Activated B cell treated with CpG ODN at 0.5 μM for 24 hours (primary cell): Measurements from ENCODE around the gene CLIC6. TPM values are rescaled to one million over a fixed set of nuclear protein-coding genes. Genes with fewer than 3 reads are reported as not detected.

ENCODE experiments used
- ATAC-seq: fragments of 200-7000 bp; cut with Tn5 transposase; one replicate; pipeline ENCODE4 v1.10.0; 2021; ENCODE audit warnings: low read depth, mild to moderate bottlenecking, moderate library complexity
- CTCF ChIA-PET: fragments of 350-600 bp; sonication (Branson Sonifier 250); formaldehyde crosslinking; loops from one replicate; lab custom pipeline; 2021; ENCODE audit warnings: antibody characterized with exemption; lab: Charles Lee
- POLR2A ChIA-PET: fragments of 350-600 bp; sonication (Branson Sonifier 250); formaldehyde crosslinking; loops from one replicate; lab custom pipeline; 2021; ENCODE audit warnings: antibody characterized with exemption; lab: Charles Lee
- DNase-seq: peaks from one replicate; pipeline ENCODE4 v3.0.0; 2022
- H3K27ac Mint-ChIP-seq: one replicate; pipeline ENCODE4 v1.8.0; 2020; ENCODE audit warnings: mixed read lengths
- H3K27me3 Mint-ChIP-seq: one replicate; pipeline ENCODE4 v1.8.0; 2021; ENCODE audit warnings: mixed read lengths
- H3K36me3 Mint-ChIP-seq: one replicate; pipeline ENCODE4 v1.8.0; 2021; ENCODE audit warnings: low read depth, mixed read lengths
- H3K4me1 Mint-ChIP-seq: one replicate; pipeline ENCODE4 v1.8.0; 2021; ENCODE audit warnings: mixed read lengths
- H3K4me3 Mint-ChIP-seq: one replicate; pipeline ENCODE4 v1.8.0; 2020; ENCODE audit warnings: mild to moderate bottlenecking, mixed read lengths
- H3K9me3 Mint-ChIP-seq: one replicate; pipeline ENCODE4 v1.8.0; 2020; ENCODE audit warnings: mixed read lengths
- CTCF ChIP-seq: fragments of 200-600 bp; IDR thresholded peaks from one replicate; pipeline ENCODE4 v1.8.0; 2022; ENCODE audit warnings: antibody characterized with exemption, mild to moderate bottlenecking
- intact Hi-C: fragments of 100-400 bp; cut with micrococcal nuclease; formaldehyde crosslinking; loops from one replicate; pipeline ENCODE4 v1.15.1; 2024
- total RNA-seq: library from RNA; stranded (reverse); gene quantifications from 2 replicates; pipeline ENCODE4 v1.2.3, GENCODE V29; 2022

CLIC6 gene
- total RNA-seq, 1 donor from 2014 or later, result not detected

DNA sequence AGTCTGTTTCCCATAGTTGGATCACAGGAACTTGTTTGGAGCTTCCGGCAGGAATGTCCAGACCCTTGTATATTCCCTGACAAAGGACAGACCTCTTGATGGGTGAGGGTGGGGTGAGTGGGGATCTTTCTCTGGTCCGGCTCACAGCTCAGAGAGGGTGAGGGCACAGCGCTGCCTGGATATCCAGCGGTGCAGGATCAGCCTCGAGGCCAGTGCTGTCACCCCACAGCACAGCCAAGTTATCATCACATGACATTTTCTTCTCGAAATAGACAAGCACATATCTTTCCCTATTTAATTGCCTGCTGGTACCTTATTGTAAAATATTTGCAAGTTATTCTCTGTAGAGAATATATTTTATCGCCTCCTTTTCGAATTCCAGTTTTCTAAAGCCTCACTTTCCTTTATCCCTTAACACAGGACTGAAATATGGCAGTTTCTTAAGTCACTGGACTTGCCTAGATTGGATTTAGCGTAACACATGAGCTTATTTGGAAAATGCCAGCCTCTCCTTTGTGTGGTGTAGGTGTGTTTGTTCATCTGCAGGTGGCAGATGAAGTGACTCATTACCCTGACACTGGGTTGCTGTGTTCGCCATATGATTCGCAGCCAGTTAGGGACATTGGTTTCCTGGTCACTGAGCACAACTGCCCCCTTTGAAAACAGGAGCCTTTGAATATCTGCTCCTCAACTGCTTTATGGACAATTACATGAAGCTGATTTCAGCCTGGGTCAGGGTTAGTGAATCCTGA is 21.4 kb downstream of the CLIC6 start:
- Mint-ChIP-seq H3K27me3 (peaks cover 13% of the 10 kb centered on the region), H3K4me3 (no peak overlapping the region), H3K9me3 (peaks cover 2% of the 10 kb centered on the region), H3K4me1 (no peaks in the 10 kb centered on the region), H3K27ac (no peak overlapping the region), H3K36me3 (no peaks in the 10 kb centered on the region)
- ChIA-PET POLR2A (no interaction called here), CTCF (interaction anchor here (1.1 to 8.1 kb wide), 3 partner anchors 1148 to 1340 kb away, joined by 3 to 104 read pairs (median 4); no protein-coding TSS in a partner anchor)
- ATAC-seq, result no peak
- intact Hi-C loops, result no loop called here
- no peak for DNase-seq
- TF ChIP-seq CTCF, result no peak

GRCh38 chr21:34690793-34691175 is 22.0 kb downstream of the CLIC6 start:
- peaks cover 13% of the 10 kb centered on the region for H3K27me3 Mint-ChIP-seq
- POLR2A ChIA-PET, result no interaction called here
- DNase-seq (no peak), ATAC-seq (no peak)
- no peaks in the 10 kb centered on the region for H3K4me1 Mint-ChIP-seq
- H3K4me3 Mint-ChIP-seq, result no peak overlapping the region
- H3K27ac Mint-ChIP-seq, result no peak overlapping the region
- H3K9me3 Mint-ChIP-seq, result peaks cover 2% of the 10 kb centered on the region
- intact Hi-C loops, result no loop called here
- H3K36me3 Mint-ChIP-seq, result no peaks in the 10 kb centered on the region
- no peak for TF ChIP-seq CTCF
- CTCF ChIA-PET, result interaction anchor here (0.6 to 8.1 kb wide), 4 partner anchors 1148 to 1339 kb away, joined by 3 to 104 read pairs (median 3); no protein-coding TSS in a partner anchor

- ChIA-PET POLR2A (no interaction called here), CTCF (interaction anchor here (0.6 to 8.1 kb wide), 6 partner anchors 1147 to 1338 kb away, joined by 3 to 104 read pairs (median 3); no protein-coding TSS in a partner anchor)
- peaks cover 13% of the 10 kb centered on the region for H3K27me3 Mint-ChIP-seq
- TF ChIP-seq CTCF, result no peak
- intact Hi-C loops, result loop anchor here (2.0 kb wide), 1 partner anchor 1249 kb away; no protein-coding TSS in a partner anchor
- ATAC-seq (no peak), DNase-seq (no peak)
- H3K4me3 Mint-ChIP-seq, result no peak overlapping the region
- no peak overlapping the region for H3K27ac Mint-ChIP-seq
- H3K4me1 Mint-ChIP-seq, result no peaks in the 10 kb centered on the region
- no peaks in the 10 kb centered on the region for H3K36me3 Mint-ChIP-seq
- H3K9me3 Mint-ChIP-seq, result peaks cover 2% of the 10 kb centered on the region
Observed at GRCh38 chr21:34691390-34692032, 22.7 kb downstream of the CLIC6 start.

DNA sequence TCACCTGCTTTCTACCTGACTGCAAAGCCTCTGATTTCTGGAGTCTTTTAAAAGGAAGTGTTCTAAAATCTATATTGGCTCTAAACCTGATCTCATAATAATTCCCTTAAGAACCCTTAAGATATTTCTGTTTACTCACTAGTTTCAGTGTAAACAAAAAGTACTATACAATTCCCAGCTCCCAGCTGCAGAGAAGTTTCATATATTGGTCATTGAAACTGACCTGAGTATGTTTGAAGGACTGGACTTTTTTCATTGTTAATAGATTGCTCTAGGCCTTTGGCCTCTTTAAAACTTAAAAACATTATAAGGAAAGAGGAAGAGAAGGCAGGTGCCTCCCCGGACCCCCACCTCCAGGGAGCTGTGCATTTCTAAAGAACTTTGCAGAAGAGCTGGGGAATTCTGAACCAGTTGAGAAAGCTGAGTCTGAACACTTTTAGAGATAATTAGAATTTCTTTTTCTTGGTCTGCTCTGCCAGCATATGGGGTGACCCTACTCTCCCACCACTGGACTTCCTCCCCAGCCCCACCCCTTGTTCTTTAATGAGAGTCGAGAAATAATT is 23.7 kb downstream of the CLIC6 start:
- CTCF ChIA-PET, result interaction anchor here (0.9 to 8.1 kb wide), 9 partner anchors 49 to 1336 kb away, joined by 3 to 104 read pairs (median 5); no protein-coding TSS in a partner anchor
- Mint-ChIP-seq H3K9me3 (peaks cover 2% of the 10 kb centered on the region), H3K27me3 (peaks cover 13% of the 10 kb centered on the region), H3K4me1 (no peaks in the 10 kb centered on the region), H3K4me3 (no peak overlapping the region), H3K36me3 (no peaks in the 10 kb centered on the region), H3K27ac (no peak overlapping the region)
- POLR2A ChIA-PET, result no interaction called here
- DNase-seq (no peak), ATAC-seq (no peak)
- no peak for TF ChIP-seq CTCF
- intact Hi-C loops, result loop anchor here (1.0 to 2.0 kb wide), 8 partner anchors 53 to 1420 kb away; no protein-coding TSS in a partner anchor
